ENCODE data around the gene SEC16A.

The SEC16A gene

GRCh38 chr9:136403538-136403914, 79.3 kb downstream of the SEC16A start:
- no peak overlapping the region for H3K4me3 ChIP-seq (replicated peaks in 1 of 2; ENCODE audit: low read depth in 2 of 2, low read length in 2 of 2)
- no peak for TF ChIP-seq CTCF (IDR thresholded peaks at IDR 0.05; ENCODE audit: low read depth, low read length)
- DNase-seq (ENCODE audit: low read depth in 2 of 2) = no peak

GRCh38 chr9:136402067-136402466, 80.8 kb downstream of the SEC16A start:
- no peak overlapping the region for H3K4me3 ChIP-seq (replicated peaks in 1 of 2; ENCODE audit: low read depth in 2 of 2, low read length in 2 of 2)
- no peak for TF ChIP-seq CTCF (IDR thresholded peaks at IDR 0.05; ENCODE audit: low read depth, low read length)
- no peak for DNase-seq (ENCODE audit: low read depth in 2 of 2)

GRCh38 chr9:136401173-136401922, 81.5 kb downstream of the SEC16A start:
- DNase-seq (ENCODE audit: low read depth in 2 of 2) = no peak
- no peak overlapping the region for H3K4me3 ChIP-seq (replicated peaks in 1 of 2; ENCODE audit: low read depth in 2 of 2, low read length in 2 of 2)

GRCh38 chr9:136400038-136400834, 82.6 kb downstream of the SEC16A start, which contains the start of gene SNAPC4:
SNAPC4 (minus strand) TSS chr9:136400170; CDS start chr9:136398428, 1,742 bp downstream.
- DNase-seq (ENCODE audit: low read depth in 2 of 2) = peak; percentile 81 to 89
- peak within 1 kb of the TSS; percentile 67 to 72 for H3K4me3 ChIP-seq (replicated peaks in 1 of 2; ENCODE audit: low read depth in 2 of 2, low read length in 2 of 2)
- TF ChIP-seq CTCF (IDR thresholded peaks at IDR 0.05; ENCODE audit: low read depth, low read length) = peak; percentile 34

More at GRCh38 chr9:136401173-136401922, 81.5 kb downstream of the SEC16A start:
- no peak for TF ChIP-seq CTCF (IDR thresholded peaks at IDR 0.05; ENCODE audit: low read depth, low read length)

GRCh38 chr9:136399176-136400037, 83.4 kb downstream of the SEC16A start:
- no peak for TF ChIP-seq CTCF (IDR thresholded peaks at IDR 0.05; ENCODE audit: low read depth, low read length)
- DNase-seq (ENCODE audit: low read depth in 2 of 2) = peak; percentile 23 to 24
- peak overlapping the region; percentile 67 to 72 for H3K4me3 ChIP-seq (replicated peaks in 1 of 2; ENCODE audit: low read depth in 2 of 2, low read length in 2 of 2)

- H3K4me3 ChIP-seq (replicated peaks in 1 of 2; ENCODE audit: low read depth in 2 of 2, low read length in 2 of 2) = no peak overlapping the region
- no peak for TF ChIP-seq CTCF (IDR thresholded peaks at IDR 0.05; ENCODE audit: low read depth, low read length)
- no peak for DNase-seq (ENCODE audit: low read depth in 2 of 2)
Observed at GRCh38 chr9:136398286-136398685, 84.6 kb downstream of the SEC16A start.

All from cardiac fibroblast (primary cell).